ENCODE measurements around the gene CEP85L. TPM values are rescaled to one million over a fixed set of nuclear protein-coding genes. Genes with fewer than 3 reads are reported as not detected.

CEP85L gene
- total and polyA plus RNA-seq, 2 of the 4 experiments (the other 2 are of a cell fraction), result 2.3 to 25.6 TPM

DNA sequence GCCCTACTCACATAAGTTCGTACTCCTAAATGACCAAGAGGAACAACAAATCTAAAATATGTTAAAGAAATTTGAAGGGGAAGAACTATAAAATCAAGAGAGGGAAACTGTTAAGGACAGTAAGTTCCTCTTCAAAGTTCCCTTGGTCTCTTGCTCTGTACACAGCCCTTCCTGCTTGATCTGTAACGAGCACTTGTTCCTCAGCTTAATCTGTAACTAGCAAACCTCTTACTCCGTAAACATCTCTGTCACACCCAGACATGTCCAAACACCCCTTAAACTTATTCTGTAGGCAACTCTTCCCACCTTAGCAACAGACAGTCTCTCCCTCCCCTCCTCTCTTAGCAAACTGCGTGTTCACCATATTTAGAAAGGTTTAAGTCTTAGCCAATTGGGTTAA, 73.4 kb downstream of the CEP85L start:
- WGBS, 2 experiments (ENCODE audit: extremely low coverage in 2 of 2, insufficient read length in 1 of 2), result 57% methylated on average over 2 of the region's 4 CpGs; no CpG with 5 or more reads in 1 of the 2 experiments
- CTCF ChIA-PET, result no interaction called here

More for the DNA sequence above, 73.4 kb downstream of the CEP85L start:
- no peak overlapping the region for H2AK5ac ChIP-seq (ENCODE audit: low read depth, low read length)
- in situ Hi-C loops (cut with MboI; ENCODE audit: low sequenced_read_pairs) (no loop called here), intact Hi-C loops (cut with micrococcal nuclease) (no loop called here), dilution Hi-C loops (cut with HindIII; ENCODE audit: low sequenced_read_pairs, unreplicated experiment) (no loop called here)
- H3K27ac ChIP-seq (ENCODE audit: insufficient read depth, low read length), result no peak overlapping the region
- no peak for TF ChIP-seq CHD1 (IDR thresholded peaks at IDR 0.05; ENCODE audit: low read depth, low read length)
- TF ChIP-seq BHLHE40 (IDR thresholded peaks at IDR 0.05; ENCODE audit: low read depth, low read length), result no peak
- no peak for TF ChIP-seq RCOR1 (IDR thresholded peaks at IDR 0.05; ENCODE audit: insufficient replicate concordance, low read length)
- TF ChIP-seq, protein P1, sequence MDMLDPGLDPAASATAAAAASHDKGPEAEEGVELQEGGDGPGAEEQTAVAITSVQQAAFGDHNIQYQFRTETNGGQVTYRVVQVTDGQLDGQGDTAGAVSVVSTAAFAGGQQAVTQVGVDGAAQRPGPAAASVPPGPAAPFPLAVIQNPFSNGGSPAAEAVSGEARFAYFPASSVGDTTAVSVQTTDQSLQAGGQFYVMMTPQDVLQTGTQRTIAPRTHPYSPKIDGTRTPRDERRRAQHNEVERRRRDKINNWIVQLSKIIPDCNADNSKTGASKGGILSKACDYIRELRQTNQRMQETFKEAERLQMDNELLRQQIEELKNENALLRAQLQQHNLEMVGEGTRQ (IDR thresholded peaks at IDR 0.05; ENCODE audit: low read depth, low read length), result no peak
- TF ChIP-seq, protein P2, sequence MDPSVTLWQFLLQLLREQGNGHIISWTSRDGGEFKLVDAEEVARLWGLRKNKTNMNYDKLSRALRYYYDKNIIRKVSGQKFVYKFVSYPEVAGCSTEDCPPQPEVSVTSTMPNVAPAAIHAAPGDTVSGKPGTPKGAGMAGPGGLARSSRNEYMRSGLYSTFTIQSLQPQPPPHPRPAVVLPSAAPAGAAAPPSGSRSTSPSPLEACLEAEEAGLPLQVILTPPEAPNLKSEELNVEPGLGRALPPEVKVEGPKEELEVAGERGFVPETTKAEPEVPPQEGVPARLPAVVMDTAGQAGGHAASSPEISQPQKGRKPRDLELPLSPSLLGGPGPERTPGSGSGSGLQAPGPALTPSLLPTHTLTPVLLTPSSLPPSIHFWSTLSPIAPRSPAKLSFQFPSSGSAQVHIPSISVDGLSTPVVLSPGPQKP (IDR thresholded peaks at IDR 0.05; ENCODE audit: borderline replicate concordance, low read depth, low read length), result no peak
- no peak for TF ChIP-seq MXI1 (IDR thresholded peaks at IDR 0.05; ENCODE audit: borderline replicate concordance, low read depth, low read length)
- H3K23ac ChIP-seq (ENCODE audit: low read depth, low read length), result no peak overlapping the region
- H3K4me1 ChIP-seq (ENCODE audit: control insufficient read depth, insufficient read depth, low read length), result peaks cover 8% of the 10 kb centered on the region
- BruUV-seq (replicated peaks), result no TSS peak
- POLR2A ChIA-PET (ENCODE audit: unreplicated experiment), result no interaction called here
- H3K9ac ChIP-seq (ENCODE audit: low read depth, low read length), result no peak overlapping the region
- H3K36me3 ChIP-seq (ENCODE audit: control insufficient read depth, insufficient read depth, low read length), result peaks cover 10% of the 10 kb centered on the region
- no peak overlapping the region for H4K5ac ChIP-seq (ENCODE audit: low read depth, low read length)
- H3K4me2 ChIP-seq (ENCODE audit: low read depth, low read length), result no peak overlapping the region
- no peak overlapping the region for H4K91ac ChIP-seq (ENCODE audit: insufficient read depth, low read depth, low read length)
- H3K18ac ChIP-seq (ENCODE audit: low read depth, low read length), result no peak overlapping the region
- no peak overlapping the region for H2BK20ac ChIP-seq (ENCODE audit: low read depth, low read length)
- H3K79me1 ChIP-seq (ENCODE audit: low read depth in 1 of 2, low read length in 2 of 2), result peaks cover 38 to 55% of the 10 kb centered on the region in 2 experiments
- H4K20me1 ChIP-seq (ENCODE audit: insufficient read depth, low read length), result no peaks in the 10 kb centered on the region
- H3K14ac ChIP-seq (replicated peaks; ENCODE audit: low read depth, low read length), result no peak overlapping the region
- H2AFZ ChIP-seq (replicated peaks; ENCODE audit: low read length, poor library complexity), result no peak overlapping the region
- H2AK9ac ChIP-seq (replicated peaks; ENCODE audit: low read depth, low read length, poor library complexity), result no peak overlapping the region
- H3K4me3 ChIP-seq (ENCODE audit: insufficient read depth, low read depth, low read length), result no peak overlapping the region
- DNase-seq (no peak), ATAC-seq (ENCODE audit: low read depth) (no peak)
- no peak overlapping the region for H2BK15ac ChIP-seq (ENCODE audit: low read depth, low read length)
- no peak overlapping the region for H2BK5ac ChIP-seq (ENCODE audit: low read depth, low read length, poor library complexity, severe bottlenecking)
- no peak overlapping the region for H3K56ac ChIP-seq (ENCODE audit: extremely low read depth, insufficient read depth, low read length)
- H2BK120ac ChIP-seq (ENCODE audit: low read depth, low read length), result no peak overlapping the region
- no peaks in the 10 kb centered on the region for H3K27me3 ChIP-seq (ENCODE audit: control insufficient read depth, insufficient read depth, low read length)
- no peak overlapping the region for H4K8ac ChIP-seq (ENCODE audit: low read depth in 2 of 2, low read length in 2 of 2)
- H3K9me3 ChIP-seq (ENCODE audit: control insufficient read depth, insufficient read depth, low read length), result peaks cover 16% of the 10 kb centered on the region
- H3K9me1 ChIP-seq (ENCODE audit: insufficient read depth, low read length), result no peaks in the 10 kb centered on the region
- H3K4ac ChIP-seq (ENCODE audit: low read depth, low read length), result no peak overlapping the region
